Neural crest cell (in vitro differentiated cells): Measurements from ENCODE around the gene TICAM2. TPM values are rescaled to one million over a fixed set of nuclear protein-coding genes. Genes with fewer than 3 reads are reported as not detected.

Experiments
- DNase-seq: peaks from one replicate; pipeline ENCODE4 v3.0.0; 2021; ENCODE audit warnings: low read depth, mixed read lengths, low spot score
- H3K27ac Mint-ChIP-seq: one replicate; pipeline ENCODE4 v1.8.0; 2021; ENCODE audit warnings: mild to moderate bottlenecking, mixed read lengths; ENCODE audit not compliant: unreplicated experiment
- H3K27me3 Mint-ChIP-seq: 2 replicates; pipeline ENCODE4 v1.8.0; 2021; ENCODE audit warnings: low read depth, mild to moderate bottlenecking, mixed read lengths
- H3K36me3 Mint-ChIP-seq: 2 replicates; pipeline ENCODE4 v1.8.0; 2021; ENCODE audit warnings: low read depth, mild to moderate bottlenecking, mixed read lengths
- H3K4me1 Mint-ChIP-seq: 2 replicates; pipeline ENCODE4 v1.8.0; 2021; ENCODE audit warnings: mixed read lengths
- H3K4me3 Mint-ChIP-seq: one replicate; pipeline ENCODE4 v1.8.0; 2021; ENCODE audit warnings: mild to moderate bottlenecking, mixed read lengths
- H3K9me3 Mint-ChIP-seq: 2 replicates; pipeline ENCODE4 v1.8.0; 2021; ENCODE audit warnings: mixed read lengths
- total RNA-seq: library from RNA; stranded (reverse); gene quantifications from 2 replicates; pipeline ENCODE4 v1.2.1, GENCODE V29; 2021
- TF ChIP-seq, protein P1 (sequence below): fragments of 200-600 bp; sonication (generic); conservative IDR thresholded peaks from 2 replicates; pipeline ENCODE4 v1.5.0; 2021; ENCODE audit warnings: antibody characterized with exemption, mild to moderate bottlenecking

The TICAM2 gene
- total RNA-seq, 1 donor from 2014 or later: 1.9 TPM

DNA sequence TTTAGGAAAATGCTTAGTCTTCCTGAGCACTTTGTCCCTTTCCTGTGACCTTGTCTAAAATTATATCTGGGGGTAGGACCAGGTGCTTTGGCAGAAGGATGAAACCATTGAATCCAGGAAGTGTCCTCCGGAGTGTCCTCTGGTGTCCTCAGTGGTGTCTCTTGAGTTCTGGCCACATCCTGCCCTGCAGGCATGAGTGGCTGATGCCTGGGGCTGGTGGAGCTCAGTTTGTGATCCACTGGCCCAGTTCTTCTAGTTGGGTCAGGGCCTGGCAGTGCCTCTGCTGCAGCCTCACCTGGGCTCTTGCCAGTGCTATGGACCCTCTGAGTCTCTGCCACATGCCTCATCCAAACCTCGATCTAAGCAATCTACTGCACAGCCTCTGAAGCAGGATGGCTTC, 38.0 kb upstream of the TICAM2 start:
- no peak overlapping the region for H3K27ac Mint-ChIP-seq
- TF ChIP-seq, protein P1, sequence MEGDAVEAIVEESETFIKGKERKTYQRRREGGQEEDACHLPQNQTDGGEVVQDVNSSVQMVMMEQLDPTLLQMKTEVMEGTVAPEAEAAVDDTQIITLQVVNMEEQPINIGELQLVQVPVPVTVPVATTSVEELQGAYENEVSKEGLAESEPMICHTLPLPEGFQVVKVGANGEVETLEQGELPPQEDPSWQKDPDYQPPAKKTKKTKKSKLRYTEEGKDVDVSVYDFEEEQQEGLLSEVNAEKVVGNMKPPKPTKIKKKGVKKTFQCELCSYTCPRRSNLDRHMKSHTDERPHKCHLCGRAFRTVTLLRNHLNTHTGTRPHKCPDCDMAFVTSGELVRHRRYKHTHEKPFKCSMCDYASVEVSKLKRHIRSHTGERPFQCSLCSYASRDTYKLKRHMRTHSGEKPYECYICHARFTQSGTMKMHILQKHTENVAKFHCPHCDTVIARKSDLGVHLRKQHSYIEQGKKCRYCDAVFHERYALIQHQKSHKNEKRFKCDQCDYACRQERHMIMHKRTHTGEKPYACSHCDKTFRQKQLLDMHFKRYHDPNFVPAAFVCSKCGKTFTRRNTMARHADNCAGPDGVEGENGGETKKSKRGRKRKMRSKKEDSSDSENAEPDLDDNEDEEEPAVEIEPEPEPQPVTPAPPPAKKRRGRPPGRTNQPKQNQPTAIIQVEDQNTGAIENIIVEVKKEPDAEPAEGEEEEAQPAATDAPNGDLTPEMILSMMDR: no peak

DNA sequence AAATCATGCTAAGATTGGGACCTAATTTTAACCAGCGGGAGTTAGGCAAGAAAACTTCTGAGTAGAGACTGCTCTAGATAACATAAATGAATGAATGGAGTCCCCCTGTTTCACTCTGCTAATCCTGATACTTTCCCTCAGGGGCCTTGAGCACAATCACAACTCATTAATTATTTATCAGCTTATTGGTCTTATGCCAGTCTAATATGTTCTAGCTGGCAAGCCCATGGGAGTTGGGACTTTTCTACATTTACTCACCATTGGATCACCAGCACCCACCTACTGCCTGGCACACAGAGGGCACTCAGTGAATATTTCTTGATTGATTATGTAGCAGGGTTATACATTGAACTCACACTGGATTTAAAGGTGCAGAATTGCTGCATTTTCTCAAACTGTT, 37.1 kb upstream of the TICAM2 start:
- no peaks in the 10 kb centered on the region for H3K27me3 Mint-ChIP-seq
- TF ChIP-seq, protein P1: no peak
- no peaks in the 10 kb centered on the region for H3K9me3 Mint-ChIP-seq
- H3K27ac Mint-ChIP-seq: no peak overlapping the region
- peaks cover 10% of the 10 kb centered on the region for H3K4me1 Mint-ChIP-seq
- no peak for DNase-seq
- H3K36me3 Mint-ChIP-seq: no peaks in the 10 kb centered on the region
- H3K4me3 Mint-ChIP-seq: no peak overlapping the region

More for the DNA sequence above, 38.0 kb upstream of the TICAM2 start:
- DNase-seq: no peak
- no peaks in the 10 kb centered on the region for H3K36me3 Mint-ChIP-seq
- H3K9me3 Mint-ChIP-seq: no peaks in the 10 kb centered on the region
- no peak overlapping the region for H3K4me3 Mint-ChIP-seq
- peaks cover 6% of the 10 kb centered on the region for H3K4me1 Mint-ChIP-seq
- peaks cover 3% of the 10 kb centered on the region for H3K27me3 Mint-ChIP-seq

DNA sequence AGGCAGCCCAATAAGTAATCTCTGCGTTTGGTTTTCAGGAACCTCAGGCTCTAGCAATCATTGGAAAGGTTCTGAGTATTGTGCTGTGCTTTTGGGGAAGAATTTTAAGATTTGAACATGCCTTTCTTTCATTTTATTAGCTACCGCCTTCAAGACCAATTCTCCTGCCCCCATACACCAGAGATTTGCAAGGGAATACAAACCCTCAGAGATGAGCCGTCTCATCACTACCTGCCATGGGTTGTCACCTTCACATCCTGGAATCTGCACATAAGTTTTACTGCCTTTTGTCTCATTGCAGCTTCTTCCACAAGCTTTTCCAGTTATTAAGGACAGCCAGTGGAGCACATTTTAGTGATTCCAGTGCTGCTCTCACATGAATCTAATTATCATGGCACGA, 35.2 kb upstream of the TICAM2 start:
- DNase-seq: no peak
- no peaks in the 10 kb centered on the region for H3K36me3 Mint-ChIP-seq
- H3K27ac Mint-ChIP-seq: no peak overlapping the region
- no peaks in the 10 kb centered on the region for H3K9me3 Mint-ChIP-seq
- no peaks in the 10 kb centered on the region for H3K27me3 Mint-ChIP-seq
- TF ChIP-seq, protein P1: no peak
- H3K4me3 Mint-ChIP-seq: no peak overlapping the region
- peaks cover 12% of the 10 kb centered on the region for H3K4me1 Mint-ChIP-seq

DNA sequence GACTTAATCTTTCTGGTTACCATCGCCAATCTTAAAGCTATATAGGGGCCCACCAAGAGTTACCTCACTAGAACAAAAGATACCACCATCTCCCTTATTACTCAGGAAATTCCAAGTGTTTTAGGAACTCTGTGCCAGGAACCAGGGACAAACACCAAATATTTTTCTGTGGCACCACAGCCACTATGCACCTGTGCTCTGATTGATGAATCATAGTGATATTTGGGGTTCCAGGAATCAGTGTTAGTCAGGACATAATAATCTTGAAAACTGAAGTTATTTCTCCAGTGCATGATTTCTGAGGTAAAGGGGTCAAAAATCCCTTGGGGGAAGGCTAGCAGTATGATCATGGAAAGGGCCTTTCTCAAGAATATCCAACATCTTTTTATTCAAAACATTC, 33.7 kb upstream of the TICAM2 start:
- Mint-ChIP-seq H3K27me3 (no peaks in the 10 kb centered on the region), H3K27ac (no peak overlapping the region), H3K9me3 (no peaks in the 10 kb centered on the region), H3K36me3 (no peaks in the 10 kb centered on the region), H3K4me1 (peaks cover 12% of the 10 kb centered on the region), H3K4me3 (no peak overlapping the region)
- TF ChIP-seq, protein P1: no peak
- no peak for DNase-seq

DNA sequence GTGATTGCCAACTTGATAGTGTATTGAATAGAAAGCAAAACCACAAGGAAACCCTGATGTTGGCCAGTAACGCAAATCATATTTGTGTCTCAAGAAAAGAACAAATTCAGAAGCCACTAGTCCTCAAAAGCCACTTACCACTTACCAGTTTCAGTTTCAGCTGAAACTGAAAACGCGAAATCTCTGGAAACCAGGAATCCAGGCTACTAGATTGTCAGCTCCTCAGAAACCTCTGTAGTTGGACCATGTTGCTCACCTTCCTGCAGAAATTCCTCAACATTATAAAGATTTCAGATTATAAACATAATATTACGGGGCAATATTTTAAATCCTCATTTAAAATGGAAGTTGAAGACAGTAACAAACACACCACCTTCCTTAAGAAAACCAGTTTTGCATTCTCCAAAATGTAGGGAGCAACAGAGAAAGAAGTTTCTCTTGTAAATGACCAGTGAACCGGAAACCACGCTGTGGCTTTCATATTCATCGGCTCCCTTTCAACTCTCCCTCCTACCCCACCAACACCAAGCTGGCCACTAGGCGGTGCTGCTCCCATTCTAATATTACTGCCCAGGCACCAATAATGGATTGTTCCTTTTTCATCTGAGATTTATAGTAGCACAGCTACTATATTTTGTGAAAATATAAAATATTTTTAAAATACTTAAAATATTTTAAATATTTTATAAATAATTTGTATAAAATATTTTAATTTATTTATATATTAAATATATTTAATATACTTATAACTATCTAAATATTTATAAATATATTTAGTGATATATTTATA, 32.3 kb upstream of the TICAM2 start:
- Mint-ChIP-seq H3K4me3 (peak overlapping the region; percentile 81), H3K9me3 (no peaks in the 10 kb centered on the region), H3K27me3 (no peaks in the 10 kb centered on the region), H3K27ac (peak overlapping the region; percentile 45), H3K36me3 (no peaks in the 10 kb centered on the region), H3K4me1 (peaks cover 12% of the 10 kb centered on the region)
- TF ChIP-seq, protein P1: peak; percentile 98
- DNase-seq: peak; percentile 95
